Mucosa of stomach (tissue), 1 donor: Measurements from ENCODE around the gene ISM1.
"Not testable (repeated sequence)": the region's sequence is repeated elsewhere in the genome, so short reads cannot be mapped to it uniquely, and the experiment has no call there.

Experiments used
- H3K27me3 ChIP-seq: one replicate; pipeline ENCODE4 v1.7.0; 2013; ENCODE audit warnings: mild to moderate bottlenecking, low read length; ENCODE audit not compliant: control insufficient read depth, insufficient read depth
- H3K36me3 ChIP-seq: one replicate; pipeline ENCODE4 v1.7.0; 2013; ENCODE audit warnings: low read length; ENCODE audit not compliant: control insufficient read depth, insufficient read depth
- H3K4me1 ChIP-seq: one replicate; pipeline ENCODE4 v1.7.0; 2013; ENCODE audit warnings: mild to moderate bottlenecking, low read length; ENCODE audit not compliant: control insufficient read depth, insufficient read depth
- H3K4me3 ChIP-seq: one replicate; pipeline ENCODE4 v1.7.0; 2013; ENCODE audit warnings: low read length
- H3K9ac ChIP-seq: one replicate; pipeline ENCODE4 v1.7.0; 2013; ENCODE audit warnings: mild to moderate bottlenecking, low read length, moderate library complexity
- H3K9me3 ChIP-seq: one replicate; pipeline ENCODE4 v1.7.0; 2013; ENCODE audit warnings: mild to moderate bottlenecking, low read length, moderate library complexity; ENCODE audit not compliant: control insufficient read depth
- donor health status: Pancreatic carcinoma.

The ISM1 gene

DNA sequence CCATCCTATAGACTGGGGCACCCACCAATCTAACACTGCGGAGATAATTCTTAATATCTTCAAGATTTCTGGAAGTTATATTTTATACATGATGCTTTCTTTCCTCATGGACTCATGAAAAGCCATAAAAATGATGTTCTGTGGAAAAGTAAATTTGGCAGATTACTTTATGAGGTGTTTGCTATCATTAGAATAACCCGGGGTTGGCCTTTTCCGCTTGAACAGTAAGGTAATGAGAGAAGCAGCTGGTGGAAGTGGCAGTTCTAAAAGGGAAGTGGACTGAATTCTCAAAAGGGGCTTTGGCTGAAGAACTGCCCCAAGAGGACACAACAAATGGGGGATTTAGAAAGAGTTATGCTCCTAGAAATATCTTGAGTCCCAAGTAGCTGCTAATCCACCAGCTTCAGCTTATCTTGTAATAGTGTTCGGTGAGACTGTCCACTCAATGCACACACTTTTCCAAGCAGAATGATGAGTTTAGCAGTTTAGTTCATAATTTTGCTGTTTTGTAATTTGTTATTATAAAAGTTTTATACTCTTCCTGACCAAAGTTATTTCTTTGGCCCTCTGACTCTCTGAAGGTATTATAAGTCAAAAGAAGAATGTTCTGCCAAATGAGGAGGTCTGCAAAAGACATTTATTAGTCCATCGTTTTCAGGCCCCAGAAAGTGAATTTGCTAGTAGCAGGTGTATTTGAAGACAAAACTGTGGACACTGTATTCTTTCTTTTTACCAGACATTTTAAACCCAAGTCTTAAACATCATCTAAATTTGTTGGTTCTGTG is 2.9 kb downstream of the ISM1 start:
- Histone ChIP-seq H3K9me3 (no peaks in the 10 kb centered on the region), H3K9ac (no peak overlapping the region), H3K4me1 (peaks cover 11% of the 10 kb centered on the region), H3K27me3 (peaks cover 31% of the 10 kb centered on the region), H3K4me3 (no peak overlapping the region), H3K36me3 (no peaks in the 10 kb centered on the region)

DNA sequence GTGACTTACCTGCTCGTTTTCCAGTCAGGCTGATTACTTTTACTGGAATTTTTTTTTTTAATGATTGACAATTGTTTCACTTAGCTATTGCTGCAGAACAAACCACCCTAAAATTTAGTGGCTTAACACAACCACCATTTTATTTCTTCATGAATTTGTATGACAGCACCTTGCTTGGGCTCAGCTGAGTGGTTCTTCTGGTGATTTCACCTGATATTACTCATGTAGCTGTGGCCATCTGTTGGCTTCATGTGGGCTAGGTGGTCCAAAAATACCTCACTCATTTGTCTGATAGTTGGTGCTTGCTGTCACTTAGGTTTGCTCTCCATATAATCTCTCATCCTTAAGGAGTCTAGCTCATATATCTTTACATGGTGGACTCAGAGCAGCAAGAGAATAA is 5.3 kb downstream of the ISM1 start:
- Histone ChIP-seq H3K27me3 (peaks cover 12% of the 10 kb centered on the region), H3K9ac (no peak overlapping the region), H3K4me3 (no peak overlapping the region), H3K9me3 (no peaks in the 10 kb centered on the region), H3K4me1 (no peaks in the 10 kb centered on the region), H3K36me3 (no peaks in the 10 kb centered on the region)

DNA sequence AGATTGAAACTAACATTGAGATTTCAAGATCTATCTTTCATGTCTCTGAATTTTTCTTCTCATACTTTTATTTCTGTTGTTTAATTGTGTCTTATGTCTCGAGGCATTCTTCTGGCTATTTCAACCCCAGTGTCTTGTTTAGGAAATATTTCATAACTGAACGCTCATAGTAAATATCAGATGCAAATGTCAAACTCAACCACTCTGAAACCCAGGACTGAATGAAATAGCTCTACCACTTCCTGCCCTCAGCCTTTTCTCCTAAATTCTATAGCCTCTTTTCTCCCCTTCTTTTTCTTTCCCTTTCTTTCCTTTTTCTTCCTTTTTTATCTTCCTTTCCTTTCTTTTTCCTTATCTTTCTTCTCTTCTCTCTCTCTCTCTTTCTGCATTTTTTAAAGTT is 7.7 kb downstream of the ISM1 start:
- H3K9me3 ChIP-seq, result no peaks in the 10 kb centered on the region
- no peaks in the 10 kb centered on the region for H3K27me3 ChIP-seq
- no peak overlapping the region for H3K9ac ChIP-seq
- no peaks in the 10 kb centered on the region for H3K36me3 ChIP-seq
- H3K4me3 ChIP-seq, result no peak overlapping the region
- no peaks in the 10 kb centered on the region for H3K4me1 ChIP-seq

DNA sequence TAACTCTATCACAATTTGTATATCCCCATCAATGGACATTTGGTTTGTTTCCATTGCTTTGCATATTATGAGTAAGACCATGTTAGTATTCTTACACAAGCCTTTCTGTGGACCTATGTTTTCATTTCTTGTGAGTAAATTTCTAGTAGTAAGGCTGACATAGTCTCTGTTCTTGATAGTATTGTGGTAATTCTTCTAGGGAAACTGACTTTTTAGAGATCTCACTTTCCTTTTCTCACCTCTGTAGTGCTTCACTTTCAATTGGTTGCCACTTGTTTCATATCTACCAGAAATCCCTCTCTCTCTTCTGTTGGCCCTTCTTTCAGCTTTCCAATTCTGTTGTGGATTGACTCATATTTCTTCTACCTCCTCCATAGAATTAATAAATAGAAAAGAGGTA is 8.5 kb downstream of the ISM1 start:
- Histone ChIP-seq H3K27me3 (no peaks in the 10 kb centered on the region), H3K36me3 (no peaks in the 10 kb centered on the region), H3K4me1 (no peaks in the 10 kb centered on the region), H3K9me3 (no peaks in the 10 kb centered on the region), H3K4me3 (no peak overlapping the region), H3K9ac (no peak overlapping the region)

DNA sequence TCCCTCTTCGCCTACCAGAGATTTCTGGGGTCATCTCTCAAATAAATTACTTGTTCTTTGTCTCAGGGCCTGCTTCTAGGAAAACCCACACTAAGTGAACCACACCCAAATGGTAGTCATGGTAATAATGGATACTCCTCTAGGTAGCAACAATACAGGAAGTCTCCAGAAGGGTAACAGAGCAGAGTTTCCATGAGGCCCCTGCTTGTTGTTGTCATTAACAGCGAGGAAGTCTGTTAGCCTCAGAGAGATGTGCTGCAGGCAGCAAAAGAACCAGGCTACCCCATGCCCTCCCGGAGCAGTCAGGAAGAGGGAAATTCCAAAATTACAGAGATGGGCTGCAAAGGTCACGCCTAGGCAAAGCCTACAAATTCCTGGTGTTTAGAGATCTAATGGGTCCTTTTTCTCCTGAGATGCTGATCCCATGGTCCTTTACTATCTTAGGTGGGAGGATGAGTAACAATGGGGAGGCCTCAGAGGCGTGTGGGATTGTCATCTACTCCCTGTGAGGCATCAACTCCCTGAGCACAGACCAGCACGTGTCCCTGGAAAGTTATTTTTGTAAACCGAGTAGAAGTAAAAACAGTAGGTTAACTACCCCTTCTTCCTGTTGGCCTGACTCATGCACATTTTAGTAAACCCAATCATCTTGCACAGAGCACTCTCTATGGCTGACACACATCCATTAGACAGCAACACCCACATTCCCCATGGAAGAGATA is 10.1 kb downstream of the ISM1 start:
- Histone ChIP-seq H3K9me3 (no peaks in the 10 kb centered on the region), H3K9ac (no peak overlapping the region), H3K4me3 (no peak overlapping the region), H3K36me3 (no peaks in the 10 kb centered on the region), H3K27me3 (no peaks in the 10 kb centered on the region), H3K4me1 (no peaks in the 10 kb centered on the region)

DNA sequence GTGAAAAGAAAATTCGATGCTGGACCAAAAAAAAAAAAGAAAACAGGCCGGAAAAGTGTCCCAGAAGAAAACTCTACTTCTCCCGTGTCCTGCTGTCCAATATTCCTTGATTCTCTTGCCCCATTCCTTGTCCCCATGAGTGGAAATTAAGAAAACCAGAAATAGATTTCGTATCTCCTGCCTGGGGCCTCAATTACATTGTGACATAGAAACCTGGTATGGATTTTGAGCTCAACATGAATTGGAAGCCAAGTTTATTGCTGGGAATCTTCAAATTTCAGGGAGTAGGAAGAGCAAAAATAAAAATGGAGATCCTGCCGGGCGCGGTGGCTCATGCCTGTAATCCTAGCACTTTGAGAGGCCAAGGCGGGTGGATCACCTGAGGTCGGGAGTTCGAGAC is 11.9 kb downstream of the ISM1 start:
- Histone ChIP-seq H3K9ac (no peak overlapping the region), H3K27me3 (no peaks in the 10 kb centered on the region), H3K36me3 (no peaks in the 10 kb centered on the region), H3K4me3 (no peak overlapping the region), H3K4me1 (no peaks in the 10 kb centered on the region), H3K9me3 (no peaks in the 10 kb centered on the region)

DNA sequence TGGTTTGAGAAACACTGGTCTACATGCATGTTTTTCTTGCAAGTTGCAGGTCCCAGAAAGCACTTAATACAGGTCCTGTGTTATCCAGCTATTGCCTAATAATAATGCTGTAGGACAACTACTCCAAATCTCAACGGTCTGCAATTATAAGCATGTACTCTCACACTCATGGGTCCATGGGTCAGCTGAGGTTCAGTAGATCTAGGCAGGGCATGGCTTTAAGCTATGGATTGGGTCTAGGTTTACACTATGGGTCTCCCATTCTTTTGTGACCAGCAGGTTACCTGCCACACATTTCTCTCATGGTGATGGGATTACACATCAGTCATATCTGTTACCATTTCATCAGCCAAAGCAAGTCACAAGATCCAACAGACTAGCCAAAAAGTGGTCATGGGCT is 13.9 kb downstream of the ISM1 start:
- H3K4me3 ChIP-seq, result no peak overlapping the region
- H3K27me3 ChIP-seq, result no peaks in the 10 kb centered on the region
- H3K9ac ChIP-seq, result no peak overlapping the region
- no peaks in the 10 kb centered on the region for H3K36me3 ChIP-seq
- no peaks in the 10 kb centered on the region for H3K4me1 ChIP-seq
- no peaks in the 10 kb centered on the region for H3K9me3 ChIP-seq

DNA sequence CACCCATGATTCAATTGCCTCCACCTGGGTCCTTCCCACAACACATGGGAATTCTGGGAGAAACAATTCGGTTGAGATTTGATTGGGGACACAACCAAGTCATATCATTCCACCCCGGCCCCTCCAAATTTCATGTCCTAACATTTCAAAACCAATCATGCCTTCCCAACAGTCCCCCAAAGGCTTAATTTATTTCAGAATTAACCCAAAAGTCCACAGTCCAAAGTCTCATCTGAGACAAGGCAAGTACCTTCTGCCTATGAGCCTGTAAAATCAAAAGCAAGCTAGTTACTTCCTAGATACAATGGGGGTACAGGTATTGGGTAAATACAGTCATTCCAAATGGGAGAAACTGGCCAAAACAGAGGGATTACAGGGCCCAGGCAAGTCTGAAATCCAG is 15.3 kb downstream of the ISM1 start:
- H3K27me3 ChIP-seq, H3K4me3 ChIP-seq, H3K36me3 ChIP-seq, H3K9ac ChIP-seq, H3K4me1 ChIP-seq, H3K9me3 ChIP-seq: not testable (repeated sequence)

DNA sequence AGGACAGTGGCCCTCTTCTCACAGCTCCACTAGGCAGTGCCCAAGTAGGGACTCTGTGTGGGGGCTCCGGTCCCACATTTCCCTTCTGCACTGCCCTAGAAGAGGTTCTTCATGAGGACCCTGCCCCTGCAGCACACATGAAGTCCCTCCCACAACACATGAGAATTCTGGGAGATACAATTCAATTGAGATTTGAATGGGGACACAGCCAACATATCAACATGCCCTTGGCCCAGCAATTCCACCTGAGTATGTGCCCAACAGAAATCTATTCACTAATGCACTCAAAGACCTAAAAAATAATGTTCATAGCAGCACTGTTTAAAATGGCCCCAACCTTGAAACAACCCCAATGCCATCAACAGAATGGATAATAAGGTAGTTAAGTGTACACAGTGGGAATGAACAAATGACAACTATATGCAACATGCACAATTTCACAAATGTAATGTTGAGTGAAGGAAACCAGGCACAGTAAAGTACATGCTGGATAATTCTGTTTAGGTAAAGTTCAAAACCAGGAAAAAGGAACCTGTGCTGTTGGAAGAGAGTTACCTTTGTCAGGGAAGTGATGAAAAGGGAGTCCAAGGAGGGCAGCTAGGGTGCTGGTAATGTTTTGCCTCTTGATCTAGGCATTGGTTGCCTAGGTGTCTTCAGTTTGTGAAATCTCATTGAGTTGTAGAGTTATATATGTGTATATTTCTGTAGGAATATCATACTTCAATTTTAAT is 16.1 kb downstream of the ISM1 start:
- Histone ChIP-seq H3K9me3 (no peaks in the 10 kb centered on the region), H3K9ac (no peak overlapping the region), H3K4me3 (no peak overlapping the region), H3K4me1 (no peaks in the 10 kb centered on the region), H3K36me3 (no peaks in the 10 kb centered on the region), H3K27me3 (no peaks in the 10 kb centered on the region)

DNA sequence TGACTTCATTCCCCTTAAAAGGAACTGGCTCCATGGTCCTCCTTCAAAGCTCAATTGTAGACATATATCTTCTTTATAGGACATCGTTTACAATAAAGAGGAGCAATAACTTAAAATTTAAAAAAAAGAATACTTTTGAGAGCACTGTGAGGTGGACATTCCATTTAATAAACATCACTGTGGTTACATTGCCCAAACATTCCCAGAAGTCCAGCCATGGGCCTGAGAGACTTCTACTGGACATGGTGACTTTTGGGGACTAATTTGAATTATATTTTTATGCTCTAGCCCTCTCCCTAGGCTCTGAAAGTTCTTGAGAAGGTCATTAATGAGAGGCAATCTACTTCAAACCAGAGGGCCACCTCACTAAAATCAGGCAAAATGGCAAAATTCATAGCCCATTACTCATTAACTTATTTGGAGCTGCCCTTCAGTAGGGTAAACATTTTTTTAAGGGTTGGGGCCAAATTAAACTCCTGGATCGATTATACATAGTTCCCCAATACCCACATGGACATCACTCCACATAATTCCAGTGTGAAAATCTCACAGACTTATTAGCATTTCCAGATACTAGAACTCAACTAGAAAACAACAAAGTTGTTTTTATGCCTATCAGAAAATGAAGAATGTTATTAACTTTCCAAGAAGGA is 17.1 kb downstream of the ISM1 start:
- Histone ChIP-seq H3K27me3 (no peaks in the 10 kb centered on the region), H3K4me1 (no peaks in the 10 kb centered on the region), H3K9me3 (no peaks in the 10 kb centered on the region), H3K4me3 (no peak overlapping the region), H3K9ac (no peak overlapping the region), H3K36me3 (no peaks in the 10 kb centered on the region)

DNA sequence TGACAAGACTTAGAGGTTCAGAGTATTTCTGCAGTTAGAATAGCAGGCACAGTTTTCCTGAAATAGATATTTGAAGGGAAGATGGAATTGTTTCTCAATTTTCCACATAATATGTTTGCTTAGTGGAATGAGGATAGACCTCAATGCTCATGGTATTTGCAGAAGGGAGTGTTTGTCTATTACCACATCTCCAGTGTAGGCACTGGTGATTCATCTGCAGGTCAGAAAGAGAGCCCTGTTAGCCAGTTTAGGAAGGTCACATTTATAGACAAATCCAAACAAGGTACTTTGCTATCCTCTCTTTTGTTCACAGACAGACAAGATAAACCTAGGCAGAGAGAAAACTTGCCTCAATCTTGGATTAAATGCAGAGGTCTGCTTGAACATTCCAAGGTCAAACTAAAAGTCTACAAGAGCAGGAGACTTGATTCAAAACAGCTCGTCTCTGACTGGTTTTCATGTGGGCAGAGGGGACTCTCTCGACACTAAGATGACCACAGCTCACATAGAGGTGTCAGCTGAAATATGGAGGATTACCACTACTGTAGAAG is 22.8 kb downstream of the ISM1 start:
- no peaks in the 10 kb centered on the region for H3K9me3 ChIP-seq
- no peak overlapping the region for H3K9ac ChIP-seq
- H3K27me3 ChIP-seq, result no peaks in the 10 kb centered on the region
- no peaks in the 10 kb centered on the region for H3K36me3 ChIP-seq
- no peak overlapping the region for H3K4me3 ChIP-seq
- no peaks in the 10 kb centered on the region for H3K4me1 ChIP-seq
